GM18519 (cell line): Measurements from ENCODE around the gene UTF1.

ENCODE experiments used
- ATAC-seq: cut with Tn5 transposase; IDR thresholded peaks from one replicate; pipeline ENCODE4 v1.9.1; 2021; ENCODE audit warnings: mild to moderate bottlenecking, moderate library complexity; ENCODE audit not compliant: unreplicated experiment, low FRiP score

The UTF1 gene, protein sequence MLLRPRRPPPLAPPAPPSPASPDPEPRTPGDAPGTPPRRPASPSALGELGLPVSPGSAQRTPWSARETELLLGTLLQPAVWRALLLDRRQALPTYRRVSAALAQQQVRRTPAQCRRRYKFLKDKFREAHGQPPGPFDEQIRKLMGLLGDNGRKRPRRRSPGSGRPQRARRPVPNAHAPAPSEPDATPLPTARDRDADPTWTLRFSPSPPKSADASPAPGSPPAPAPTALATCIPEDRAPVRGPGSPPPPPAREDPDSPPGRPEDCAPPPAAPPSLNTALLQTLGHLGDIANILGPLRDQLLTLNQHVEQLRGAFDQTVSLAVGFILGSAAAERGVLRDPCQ

DNA sequence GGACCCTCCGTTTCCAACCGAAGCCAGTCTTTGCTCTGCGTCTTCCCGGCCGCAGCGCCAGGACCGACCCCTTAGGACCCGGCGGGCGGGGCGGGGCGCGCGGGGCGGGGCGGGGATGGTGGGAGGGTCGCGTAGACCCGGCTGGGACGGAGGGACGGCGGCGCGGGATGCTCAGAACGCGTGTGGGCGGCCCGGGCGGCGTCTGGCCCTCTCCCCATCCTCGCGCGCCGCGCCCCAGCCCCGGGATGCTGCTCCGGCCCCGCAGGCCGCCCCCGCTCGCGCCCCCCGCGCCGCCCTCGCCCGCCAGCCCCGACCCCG is at the start of gene UTF1:
TSS of gene UTF1 (plus strand) at position 174 of the 318 bp plus-strand sequence. CDS start at position 246, 72 bp downstream.
- no peak for ATAC-seq

DNA sequence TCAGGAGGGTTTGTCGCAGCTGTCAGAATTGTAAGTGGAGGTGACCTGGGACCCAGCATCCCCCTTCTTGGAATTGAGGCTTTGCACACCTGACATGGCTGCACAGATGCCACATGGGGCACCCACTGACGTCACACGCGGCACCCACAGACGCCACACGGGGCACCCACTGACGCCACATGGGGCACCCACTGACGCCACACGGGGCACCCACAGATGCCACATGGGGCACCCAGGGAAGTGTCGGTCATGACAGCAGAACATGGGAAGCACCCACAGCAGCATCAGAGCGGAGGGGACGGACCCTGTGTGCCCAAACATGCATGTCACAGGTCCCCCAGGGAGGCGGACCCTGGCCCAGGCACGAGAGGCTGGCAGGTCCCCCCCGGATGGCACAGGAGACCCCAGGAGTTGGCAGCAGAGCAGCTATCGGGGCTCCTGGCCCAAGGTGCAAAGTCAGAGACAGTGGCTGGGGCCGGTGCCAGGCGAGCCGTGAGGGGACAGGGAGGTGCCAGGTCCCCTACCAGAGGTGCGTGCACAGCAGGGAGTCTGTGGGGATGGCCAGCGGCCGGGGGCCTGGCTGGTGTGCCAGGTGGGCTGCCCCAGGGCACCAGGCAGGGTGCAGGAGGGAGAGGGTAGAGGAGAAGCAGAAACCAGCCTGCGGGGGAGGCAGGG is 48.9 kb upstream of the UTF1 start:
- ATAC-seq = no peak

DNA sequence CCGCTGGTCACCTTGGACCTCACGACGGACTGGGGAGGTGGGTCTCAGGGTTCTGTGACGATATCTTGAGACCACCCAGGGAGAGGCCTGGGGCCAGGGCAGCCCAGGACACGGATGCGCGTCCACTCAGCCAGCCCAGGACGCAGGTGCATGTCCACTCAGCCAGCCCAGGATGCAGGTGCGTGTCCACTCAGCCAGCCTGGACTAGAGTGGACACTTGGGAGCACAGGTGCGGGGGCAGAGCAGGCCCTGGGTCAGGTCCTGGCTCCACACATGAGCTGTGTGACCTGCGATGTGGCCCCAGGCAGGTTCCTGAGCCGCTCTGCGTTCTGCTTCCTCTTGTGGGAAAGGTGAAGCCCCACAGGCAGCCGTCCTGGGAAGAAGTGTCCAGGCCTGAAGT is 47.8 kb upstream of the UTF1 start:
- ATAC-seq = no peak

DNA sequence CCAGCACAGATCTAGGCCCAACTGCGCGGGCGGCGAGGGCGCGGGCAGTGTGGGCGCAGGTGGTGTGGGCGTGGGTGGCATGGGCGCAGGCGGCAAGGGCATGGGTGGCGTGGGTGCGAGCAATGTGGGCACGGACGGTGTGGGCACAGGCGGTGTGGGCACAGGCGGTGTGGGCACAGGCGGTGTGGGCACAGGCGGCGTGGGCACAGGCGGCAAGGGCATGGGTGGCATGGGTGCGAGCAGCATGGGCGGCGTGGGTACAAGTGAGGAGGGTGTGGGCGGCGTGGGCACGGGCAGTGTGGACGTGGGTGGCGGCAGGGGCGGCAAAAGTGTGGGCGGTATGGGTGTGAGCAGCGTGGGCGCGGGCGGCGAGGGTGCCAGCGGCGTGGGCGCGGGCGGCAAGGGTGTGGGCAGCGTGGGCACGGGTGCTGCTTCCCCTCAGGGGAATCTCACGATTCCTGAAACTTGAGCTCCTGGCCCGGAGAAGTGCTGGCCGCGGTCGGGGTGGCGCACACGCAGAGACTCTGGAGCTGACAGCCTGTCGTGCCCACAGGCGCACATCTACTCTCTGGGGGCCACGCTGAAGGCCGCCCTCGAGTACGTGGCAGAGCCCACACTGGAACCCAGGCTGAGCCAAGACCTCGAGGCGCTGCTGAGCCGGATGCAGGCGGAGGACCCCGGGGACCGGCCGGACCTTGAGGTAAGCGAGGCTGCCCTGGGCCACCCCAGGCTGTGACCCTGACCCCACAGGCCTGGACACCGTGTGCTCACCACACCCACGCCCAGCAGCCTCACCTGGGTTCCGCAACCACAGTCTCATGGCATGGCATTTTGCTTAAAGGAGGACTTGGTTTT is 47.0 kb upstream of the UTF1 start:
- ATAC-seq = no peak

DNA sequence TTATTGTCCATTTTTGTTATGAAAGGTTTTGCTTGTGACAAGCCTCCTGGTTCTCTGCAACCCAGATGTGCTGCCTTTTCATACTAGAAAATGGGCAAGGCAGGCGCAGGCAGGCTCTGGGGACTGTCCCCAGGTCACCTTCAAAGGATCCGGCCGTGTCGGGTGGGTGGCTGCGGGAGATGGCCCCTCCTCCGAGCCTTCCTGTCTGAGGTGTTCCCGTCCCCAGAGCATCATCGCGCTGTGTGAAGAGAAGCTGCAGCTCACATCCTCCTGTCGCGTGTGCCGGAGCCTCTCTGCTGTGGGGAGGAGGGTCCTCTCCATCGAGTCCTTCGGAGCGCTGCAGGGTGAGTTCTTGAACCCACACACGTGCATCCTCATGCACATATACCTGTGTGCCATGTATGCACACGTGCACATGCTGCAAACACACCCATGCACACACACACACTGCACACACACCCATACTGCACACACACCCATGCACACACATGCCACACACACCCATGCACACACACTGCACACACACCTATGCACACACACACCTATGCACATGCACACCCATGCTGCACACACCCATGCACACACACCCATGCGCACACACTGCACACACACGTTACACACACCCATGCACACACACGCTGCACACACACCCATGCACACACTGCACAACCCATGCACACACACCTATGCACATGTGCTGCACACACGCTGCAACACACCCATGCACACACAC is 46.2 kb upstream of the UTF1 start:
- ATAC-seq = no peak

DNA sequence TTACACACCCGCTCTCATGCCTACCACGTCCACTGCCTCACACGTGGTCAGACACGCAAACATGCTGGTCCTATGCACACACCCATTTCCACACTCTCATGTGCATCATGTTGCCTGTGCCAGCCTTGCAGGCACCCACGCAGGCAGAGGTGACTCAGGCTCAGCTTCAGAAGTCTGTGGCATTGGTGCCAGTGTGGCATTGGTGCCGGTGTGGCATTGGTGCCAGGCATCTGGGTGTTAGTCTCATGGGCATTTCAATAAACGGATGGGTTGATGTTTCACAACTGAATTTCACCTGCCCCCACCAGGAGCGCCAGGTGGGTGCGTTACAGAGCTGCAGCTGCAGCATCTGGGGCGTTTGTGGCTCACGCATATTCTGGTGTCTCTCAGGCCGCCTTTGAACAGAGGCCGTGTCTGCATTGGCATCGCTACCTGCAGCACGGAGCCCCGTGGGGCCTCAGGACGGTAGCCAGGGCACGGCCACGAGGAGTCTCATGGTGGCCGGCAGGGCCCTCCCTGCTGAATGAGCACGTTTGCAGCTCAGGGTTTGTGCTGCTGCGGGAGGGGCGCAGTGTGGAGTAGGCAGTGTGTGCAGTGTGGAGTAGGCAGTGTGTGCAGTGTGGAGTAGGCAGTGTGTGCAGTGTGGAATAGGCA is 45.3 kb upstream of the UTF1 start:
- ATAC-seq = no peak

DNA sequence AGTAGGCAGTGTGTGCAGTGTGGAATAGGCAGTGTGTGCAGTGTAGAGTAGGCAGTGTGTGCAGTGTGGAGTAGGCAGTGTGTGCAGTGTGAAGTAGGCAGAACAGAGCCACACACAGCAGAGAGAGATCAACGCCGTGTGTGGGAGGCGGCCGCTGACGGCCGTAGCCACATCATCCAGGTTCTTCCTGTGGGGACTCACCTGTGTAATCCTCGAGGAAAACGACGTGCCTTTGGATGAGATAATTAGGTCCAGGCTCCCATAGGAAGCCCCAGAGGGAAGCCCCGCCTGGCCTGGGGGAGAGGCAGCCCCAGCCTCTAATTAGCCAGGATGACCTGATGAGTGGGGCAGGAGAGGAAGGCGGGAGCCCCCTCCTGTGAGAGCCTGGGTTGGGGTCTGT is 44.6 kb upstream of the UTF1 start:
- no peak for ATAC-seq

DNA sequence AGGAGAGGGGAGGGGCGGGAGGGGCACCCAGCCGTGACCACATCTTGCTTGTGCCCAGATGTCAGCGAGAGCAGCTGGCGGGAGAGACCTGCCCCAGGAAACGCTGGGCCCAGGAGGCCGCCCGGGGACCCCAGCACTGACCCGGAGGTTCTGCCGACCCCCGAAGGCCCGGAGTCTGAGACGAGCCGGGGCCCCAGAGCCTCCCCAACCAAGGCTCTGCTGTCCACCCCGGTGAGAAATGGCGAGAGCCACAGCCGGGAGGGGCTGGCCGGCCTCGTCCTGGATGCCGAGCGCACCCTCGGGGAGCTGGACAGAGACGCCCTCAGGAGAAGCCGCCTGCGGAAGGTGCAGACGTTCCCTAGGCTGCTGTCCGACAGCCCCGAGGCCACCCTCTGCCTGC is 44.1 kb upstream of the UTF1 start:
- ATAC-seq = no peak

DNA sequence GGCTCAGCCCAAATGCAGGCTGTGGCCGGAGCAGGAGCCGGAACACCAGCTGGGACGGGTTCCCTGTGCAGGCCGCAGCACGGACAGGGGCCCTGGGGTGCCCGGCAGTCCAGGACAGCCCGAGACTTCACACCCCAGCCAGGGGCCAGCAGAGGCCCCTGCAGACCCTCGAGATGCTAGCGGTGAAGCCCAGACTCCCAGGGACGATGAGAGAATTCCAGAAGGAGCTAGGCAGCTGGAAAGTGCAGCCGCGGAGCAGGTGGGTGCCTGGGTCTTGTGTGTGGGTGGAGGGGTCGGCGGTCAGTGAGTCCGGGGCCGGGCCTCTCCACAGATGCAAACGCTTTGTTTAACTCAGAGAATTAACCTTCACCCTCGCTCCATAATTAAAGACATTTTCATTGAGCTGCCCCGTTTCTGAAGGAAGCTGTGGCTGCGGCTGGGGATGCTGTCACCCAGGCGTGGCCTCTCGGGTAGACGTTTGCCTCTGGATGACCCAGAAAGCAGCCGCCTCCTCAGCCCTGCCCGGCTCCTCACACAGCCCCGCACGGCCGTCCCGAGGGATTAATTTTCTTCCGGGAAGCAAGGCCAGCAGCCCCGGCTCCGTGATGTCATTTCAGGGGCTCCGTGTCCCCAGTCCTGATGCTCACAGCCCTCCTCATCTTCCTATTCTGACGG is 43.5 kb upstream of the UTF1 start:
- ATAC-seq = no peak

DNA sequence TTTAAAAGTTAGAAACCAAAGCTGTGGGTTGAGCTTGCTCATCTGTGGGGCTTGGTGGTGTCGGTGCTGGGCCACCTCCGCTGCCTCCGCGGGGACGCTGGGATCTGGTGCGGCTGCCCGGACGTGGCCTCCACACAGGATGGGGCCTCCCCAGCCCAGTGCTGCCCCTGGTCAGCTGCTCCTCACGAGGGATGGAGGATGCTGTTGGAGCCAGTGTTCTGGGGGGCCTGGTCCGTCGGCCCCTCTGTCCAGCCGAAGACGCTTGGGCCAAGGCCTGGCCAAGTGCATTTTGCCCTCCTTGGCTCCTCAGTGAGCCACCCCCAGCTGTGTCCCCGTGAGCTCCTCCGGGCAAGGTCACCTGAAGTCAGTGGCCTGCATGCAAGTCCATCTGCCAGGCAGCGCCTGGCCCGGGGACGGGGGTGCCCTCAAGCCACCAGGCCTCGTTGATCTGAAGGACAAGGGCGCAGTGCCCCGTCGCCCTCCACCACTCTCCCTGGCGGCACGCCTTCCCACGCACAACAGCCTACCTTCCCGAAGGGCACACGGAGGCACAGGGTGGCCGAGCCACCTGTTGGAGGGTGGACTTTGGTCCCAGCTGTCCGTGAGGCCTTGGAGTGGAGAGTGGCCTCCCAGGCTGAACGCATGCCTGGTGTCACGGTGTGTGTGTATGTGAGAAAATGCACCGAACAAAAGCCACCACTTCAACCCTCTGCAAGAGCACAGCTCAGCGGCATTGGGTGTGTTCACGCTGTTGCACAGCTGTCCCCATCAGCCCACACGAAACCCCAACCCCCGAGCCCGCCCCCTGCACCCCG is 42.7 kb upstream of the UTF1 start:
- ATAC-seq = no peak

DNA sequence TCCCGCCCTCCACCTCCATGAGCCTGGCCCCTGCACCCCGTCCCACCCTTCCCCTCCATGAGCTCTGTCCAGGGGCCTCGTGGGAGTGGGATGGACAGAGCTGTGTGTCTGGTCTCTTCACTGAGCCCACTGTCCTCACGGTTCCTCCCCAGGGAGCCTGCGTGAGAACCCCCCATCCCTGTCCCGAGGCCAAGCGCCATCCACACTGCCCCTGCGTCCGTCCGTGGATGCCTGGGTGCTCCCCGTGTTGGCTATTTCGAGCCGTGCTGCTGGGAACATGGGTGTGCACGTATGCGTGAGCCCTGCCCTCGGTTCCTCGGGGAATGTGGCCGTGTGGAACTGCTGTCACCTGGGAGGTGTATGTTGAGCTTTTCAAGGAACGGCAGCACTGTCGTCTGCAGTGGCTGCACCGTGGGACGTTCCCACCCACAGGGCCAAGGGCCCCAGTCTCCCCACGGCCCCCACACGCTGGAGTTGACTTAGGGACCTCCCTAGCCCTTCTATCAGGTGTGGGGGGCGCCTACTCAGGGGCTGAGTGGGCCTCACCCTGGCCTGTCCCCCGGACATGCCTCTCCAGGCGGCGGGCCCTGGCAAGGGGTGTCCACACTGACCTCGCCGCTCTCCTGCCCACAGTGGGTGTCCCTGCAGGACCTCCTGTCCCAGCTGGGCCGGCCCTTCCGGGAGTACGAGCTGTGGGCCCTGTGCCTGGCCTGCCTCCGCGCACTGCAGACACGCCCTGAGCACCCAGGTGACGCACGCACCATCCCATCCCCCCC is 41.9 kb upstream of the UTF1 start:
- no peak for ATAC-seq

DNA sequence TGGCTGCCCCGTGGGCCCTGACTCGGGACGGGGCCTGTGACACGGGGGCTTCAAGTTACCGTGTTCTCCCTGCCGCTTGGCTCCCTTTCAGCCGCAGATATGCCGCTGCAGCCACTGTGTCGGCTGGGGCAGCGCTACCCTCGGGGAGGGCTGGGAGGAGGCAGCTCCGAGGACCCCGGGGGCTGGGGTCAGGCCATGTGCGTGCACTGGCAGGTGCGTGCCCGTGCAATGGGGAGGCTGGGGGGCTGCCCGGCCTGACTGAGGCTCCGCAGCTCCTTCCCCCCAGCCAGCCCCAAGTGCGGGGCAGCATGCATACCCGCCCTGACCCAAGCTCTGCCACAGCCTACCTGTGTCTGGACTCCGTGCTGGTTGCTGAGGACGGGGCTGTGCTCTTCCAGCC is 40.8 kb upstream of the UTF1 start:
- no peak for ATAC-seq

DNA sequence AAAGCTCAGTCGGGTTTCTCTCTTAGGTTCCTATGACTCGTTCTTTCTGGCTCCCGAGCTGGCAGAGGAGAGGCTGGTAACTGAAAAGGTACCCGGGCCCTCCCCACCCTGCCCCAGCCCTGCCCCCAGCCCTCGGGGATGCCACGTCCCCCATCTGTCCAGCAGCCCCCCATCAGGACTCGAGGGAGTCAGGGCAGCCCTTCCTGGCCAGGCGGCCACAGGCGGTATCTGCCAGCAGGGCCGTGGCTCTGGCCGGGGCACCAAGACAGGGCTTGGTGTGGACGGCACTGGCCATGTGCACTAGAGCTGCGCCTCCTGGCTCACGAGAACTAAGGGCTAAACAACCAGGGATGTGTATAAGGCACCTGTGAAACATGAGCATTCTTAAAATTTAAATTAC is 40.3 kb upstream of the UTF1 start:
- ATAC-seq = no peak

DNA sequence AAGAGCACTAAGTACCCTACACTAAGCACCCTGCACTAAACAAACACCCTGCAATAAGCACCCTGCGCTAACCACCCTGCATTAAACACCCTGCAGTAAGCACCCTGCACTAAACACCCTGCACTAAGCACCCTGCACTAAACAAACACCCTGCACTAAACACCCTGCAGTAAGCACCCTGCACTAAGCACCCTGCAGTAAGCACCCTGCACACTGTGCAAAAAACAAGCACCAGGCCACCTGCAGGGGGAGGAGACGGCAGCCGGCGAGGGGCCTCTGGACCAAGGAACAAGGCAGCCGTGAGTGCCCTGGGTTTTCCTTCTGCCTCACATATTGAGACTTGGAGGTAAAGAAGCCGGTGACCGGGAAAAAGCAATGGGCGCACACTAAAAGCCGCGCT is 39.8 kb upstream of the UTF1 start:
- no peak for ATAC-seq

DNA sequence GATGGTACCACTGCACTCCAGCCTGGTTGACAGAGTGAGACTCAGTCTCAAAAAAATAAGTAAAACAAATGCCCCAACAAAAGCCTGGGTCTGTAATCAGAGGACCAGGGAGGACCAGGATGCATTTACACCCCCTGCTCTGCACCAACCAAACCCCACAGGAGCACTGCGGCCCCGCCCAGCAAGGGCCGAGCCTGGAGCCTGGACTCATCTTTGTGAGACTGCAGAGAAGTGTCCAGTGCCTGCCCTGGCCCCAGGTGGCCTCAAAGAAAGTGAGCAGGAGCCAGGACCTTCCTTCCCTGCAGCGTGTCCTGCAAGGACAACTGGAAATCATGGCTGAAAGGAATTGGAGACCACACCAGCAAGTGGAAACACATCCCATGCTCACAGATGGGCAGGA is 38.4 kb upstream of the UTF1 start:
- ATAC-seq = no peak

DNA sequence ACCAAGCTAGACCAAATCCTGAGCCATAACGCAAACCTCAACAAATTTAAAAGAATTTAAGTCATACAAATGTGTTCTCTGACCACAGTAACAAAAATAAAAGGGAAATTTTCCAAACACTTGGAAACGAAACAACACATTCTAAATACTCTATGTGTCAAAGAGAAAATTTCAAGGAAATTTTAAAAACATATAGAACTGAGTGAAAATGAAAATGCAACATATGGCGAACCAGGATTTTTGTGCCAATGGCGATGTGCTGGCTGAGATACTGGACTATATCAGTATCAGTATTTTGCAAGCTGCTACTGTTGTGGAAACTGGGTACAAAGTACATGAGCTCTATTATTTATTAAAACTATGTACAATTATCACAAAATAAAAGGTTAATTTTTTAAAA is 35.9 kb upstream of the UTF1 start:
- ATAC-seq = no peak

DNA sequence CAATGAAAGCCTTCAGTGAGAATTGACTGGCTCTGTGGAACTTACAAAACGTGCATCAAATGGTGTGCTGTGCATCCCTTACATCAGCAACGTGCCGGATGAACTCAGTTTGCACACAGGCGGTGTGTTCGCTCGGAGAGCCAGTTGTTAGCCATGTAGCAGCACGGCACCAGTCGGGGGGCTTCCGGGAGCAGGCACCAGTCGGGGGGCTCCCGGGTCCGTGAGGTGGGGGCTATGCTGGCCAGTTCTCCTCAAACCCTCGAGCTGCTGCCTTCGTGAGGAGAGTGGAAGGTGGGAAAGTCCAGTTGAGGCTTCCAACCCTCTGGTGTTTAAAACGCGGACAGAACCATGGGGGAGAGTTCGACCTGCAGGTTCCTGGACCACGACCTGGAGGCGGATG is 34.9 kb upstream of the UTF1 start:
- no peak for ATAC-seq

DNA sequence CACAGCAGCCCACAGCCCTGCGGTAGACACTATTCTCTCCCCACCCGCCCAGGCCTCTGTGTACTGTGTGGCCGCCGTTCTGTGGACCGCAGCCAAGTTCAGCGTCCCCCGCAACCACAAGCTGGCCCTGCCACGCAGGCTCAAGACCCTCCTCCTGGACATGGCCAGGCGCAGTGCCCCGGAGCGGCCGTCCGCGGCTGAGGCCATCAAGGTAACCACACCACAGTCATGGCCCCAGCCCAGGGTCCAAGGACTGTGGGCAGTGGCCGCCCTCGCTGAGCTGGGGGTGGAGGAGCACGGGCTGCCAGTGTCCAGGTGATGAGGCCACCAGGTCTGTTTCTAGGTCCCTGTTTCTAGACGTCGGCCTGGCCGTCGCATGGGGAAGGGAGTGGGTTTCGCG is 34.4 kb upstream of the UTF1 start:
- no peak for ATAC-seq
